HG03175 (cell line): Measurements from ENCODE around the gene BABAM2.

ENCODE experiments used
- ATAC-seq: cut with Tn5 transposase; IDR thresholded peaks from one replicate; pipeline ENCODE4 v1.9.1; 2021; ENCODE audit warnings: mild to moderate bottlenecking, moderate library complexity; ENCODE audit not compliant: unreplicated experiment

The BABAM2 gene

DNA sequence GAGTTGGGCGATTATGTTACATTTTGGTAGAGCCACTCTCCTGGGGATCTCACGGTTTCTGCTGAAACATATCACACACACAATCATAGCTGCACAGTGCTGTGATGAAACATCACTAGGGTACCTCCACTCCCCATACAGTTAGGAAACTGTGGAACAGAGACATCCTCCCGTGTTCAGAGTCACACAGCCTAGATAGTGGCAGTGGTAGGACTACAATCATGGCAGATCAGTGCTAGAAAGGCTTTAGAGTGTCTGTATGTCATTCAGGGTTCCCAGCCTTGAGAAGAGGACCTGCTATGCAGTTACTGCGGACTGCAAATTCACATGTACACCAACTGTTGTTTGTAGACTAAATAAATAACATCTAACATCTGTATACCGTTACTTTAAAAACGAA lies 291.8 kb downstream of the BABAM2 start:
- no peak for ATAC-seq

DNA sequence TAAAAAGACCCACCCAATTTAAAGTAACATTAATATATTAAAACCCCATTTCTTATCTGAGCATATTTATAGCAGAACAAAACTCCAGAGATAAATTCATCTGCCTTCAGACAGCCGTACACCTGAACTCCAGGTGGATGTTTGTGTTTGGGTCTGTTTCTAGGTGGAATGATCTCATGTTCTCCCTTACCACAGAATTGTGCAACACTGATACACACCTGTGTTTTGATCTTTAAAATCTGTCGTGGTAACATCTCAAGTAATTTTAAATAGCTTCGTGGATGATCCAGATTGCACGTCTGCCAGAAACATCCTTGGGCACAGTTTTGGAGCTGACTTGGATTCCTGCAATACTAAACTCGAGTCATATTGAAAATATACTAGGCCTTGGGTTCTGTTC lies 294.6 kb downstream of the BABAM2 start:
- no peak for ATAC-seq

DNA sequence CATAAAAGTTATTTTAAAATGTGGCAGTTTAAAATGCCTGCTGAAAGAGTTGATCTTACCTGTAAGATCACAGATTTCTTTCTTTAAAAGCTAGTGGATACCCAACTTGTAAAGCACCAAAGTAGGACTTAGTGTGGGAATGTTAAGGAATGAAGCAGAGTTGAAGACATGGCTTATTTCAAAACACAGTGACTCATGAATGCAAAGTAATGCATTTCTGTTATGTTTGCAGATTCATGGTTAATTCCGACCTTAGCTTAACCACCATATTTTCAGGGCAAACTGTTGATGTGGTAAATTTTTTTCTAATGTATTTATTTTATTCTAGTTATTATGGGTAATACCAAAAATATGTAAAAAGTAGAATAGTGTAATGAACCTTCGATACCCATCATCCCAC lies 295.4 kb downstream of the BABAM2 start:
- ATAC-seq, result no peak

DNA sequence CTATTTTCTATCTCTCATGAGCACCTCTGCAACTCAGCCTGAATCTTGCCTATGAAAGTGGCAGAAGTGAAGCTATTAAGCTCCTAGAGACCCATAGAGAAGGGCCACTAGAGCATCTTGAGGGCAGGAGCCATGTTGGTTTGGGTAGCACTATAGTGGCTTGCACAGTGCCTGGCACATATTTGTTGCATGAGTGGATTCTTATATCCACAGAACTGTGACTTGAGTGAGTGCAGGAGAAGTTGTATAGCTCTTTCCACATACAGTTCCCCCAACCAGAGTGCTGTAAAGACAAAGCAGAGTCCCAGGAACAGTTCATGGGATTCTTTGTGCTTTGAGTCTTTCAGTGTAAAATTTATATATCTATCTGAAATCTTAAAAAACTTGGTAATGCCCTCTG lies 296.7 kb downstream of the BABAM2 start:
- ATAC-seq, result no peak

DNA sequence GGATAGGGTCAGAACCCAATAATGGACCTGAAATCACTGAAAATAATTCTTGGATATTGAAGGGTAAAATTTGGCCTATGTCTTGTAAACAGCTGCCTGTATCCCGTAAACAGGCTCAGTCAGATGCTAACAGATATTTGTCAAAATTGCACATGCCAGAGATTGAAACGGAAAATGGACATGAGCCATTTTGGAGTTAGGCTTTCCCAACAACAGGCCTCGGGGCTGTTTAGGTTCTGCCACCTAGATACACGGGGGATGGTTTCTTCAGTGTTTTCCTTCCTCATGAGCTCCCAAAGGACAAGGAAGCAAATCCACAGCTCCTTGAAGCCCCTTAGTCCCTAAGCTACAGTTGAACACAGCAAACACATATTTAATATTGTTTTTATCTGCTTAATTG lies 297.9 kb downstream of the BABAM2 start:
- ATAC-seq, result no peak

DNA sequence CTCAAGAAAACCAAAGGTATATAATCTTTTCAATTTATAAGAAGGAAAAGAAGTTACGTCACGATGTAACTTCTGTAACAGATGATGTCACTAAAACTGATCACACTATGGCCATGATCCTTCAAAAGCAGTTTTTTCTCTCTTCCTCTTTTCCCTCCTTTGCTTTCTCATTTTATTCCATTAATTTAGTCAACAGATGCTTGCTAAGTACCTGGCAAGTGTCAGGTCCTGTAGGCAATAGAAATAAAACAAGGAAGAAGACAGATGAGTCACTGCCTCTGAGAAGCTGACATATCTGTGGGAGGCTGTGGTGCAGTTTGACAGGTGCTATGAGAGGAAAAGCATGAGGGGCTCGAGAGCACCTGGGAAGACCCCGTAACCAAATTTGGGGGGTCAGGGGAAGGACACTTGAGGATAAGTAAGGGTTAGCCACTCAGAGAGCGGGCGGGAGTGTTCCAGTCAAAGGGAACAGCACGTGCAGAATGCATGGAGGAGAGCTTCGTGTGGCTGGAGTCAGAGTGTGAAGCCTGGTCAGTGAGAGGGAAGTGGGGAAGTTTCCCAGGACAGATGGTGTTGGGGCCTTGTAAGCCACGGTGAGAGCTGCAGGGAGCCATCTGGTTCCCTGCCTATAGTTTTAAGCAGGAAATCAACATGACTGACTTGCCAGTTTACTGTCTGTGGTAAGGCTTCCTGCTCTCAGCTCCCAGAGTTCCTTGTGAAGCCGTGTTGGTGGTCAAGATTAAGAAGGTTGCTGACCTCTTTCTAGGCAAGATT lies 303.3 kb downstream of the BABAM2 start:
- ATAC-seq, result no peak

DNA sequence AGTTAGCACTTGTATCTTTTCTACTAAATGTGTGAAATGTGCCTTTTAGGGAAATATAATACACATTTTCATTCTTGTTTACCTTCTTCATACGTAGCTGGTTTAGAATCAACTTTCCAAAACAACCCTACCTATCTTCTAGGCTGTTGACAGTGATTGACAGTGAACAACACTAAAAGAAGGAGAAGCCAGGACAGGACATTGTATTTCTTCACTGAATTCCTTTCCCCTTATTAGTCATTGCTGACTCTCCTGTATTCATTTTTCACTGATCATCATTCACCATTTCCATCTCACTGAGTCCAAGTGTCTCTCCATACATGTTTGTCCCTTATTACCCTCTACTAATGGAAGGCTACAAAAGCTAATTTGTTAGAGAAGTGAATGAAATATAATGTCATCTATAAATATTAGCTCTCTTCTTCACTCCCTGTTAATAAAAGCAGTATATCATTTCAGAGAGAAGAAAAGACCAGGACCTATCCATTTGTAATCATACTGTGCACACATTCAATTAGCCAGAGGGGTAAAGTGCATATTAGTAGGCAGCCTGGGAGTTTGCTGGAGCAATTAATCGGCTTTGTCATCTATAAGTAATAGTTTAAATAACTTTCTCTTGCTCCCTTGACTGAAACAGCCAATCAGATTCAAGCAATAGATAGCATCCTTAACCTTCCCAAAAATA lies 309.6 kb downstream of the BABAM2 start:
- no peak for ATAC-seq

DNA sequence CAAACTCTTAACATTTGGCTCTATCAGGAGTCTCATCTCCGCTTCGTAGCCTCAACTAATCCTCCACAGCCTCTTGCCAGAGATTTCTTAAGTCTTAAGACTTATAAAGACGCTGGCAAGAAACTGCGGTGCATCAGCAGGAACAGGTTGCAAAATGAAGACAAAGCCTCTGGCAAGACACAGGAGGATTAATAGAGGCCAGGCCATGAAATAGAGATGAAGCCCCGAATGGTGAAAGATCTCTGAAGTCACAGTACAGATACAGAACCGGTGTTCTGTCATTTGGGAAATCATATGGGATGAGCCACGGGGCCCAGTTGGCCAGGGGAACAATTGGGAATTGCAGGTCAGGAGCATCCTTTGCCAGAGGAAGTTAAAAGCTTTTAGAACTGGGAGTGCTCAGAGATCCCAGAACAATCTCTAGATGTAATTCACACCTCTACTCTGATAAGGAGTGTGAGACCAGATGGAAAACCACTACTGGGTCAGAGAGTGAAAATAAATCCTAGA lies 311.2 kb downstream of the BABAM2 start:
- no peak for ATAC-seq

DNA sequence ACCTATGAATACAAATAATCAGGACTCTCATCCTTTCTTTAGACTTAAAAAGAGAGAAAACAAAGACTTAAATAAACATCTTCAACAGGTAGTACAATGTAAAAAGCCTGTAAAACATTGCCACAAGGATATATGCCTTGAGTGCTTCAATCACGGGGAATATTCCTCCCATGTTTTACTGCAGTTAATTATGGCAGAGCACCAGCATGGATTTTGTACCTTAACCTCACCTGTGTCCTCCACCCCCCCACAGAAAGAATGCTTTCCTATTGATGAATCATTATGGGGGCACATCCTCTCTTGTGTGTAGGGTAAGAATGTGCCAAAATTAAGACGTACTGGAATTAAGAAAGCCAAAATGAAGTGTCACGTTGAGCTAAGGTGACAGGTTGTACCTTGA lies 312.2 kb downstream of the BABAM2 start:
- no peak for ATAC-seq

DNA sequence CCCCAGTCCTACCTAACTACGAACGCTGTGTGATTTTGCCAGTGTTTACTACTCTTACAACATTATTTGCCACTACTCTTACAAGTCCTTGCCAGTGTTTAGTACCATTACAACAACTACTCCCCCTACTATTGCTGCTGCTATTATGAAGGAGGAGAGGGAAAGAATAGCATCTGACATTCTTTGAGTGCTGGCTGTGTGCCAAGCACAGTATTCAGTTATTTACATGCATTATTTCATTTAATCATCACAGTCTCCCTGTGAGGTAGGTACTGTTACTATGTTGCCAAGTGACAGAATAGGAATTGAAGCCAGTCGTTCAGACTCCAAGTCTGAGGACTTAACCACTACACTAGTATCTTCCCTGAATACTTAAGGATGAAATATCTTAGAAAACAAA lies 316.2 kb downstream of the BABAM2 start:
- ATAC-seq, result no peak

DNA sequence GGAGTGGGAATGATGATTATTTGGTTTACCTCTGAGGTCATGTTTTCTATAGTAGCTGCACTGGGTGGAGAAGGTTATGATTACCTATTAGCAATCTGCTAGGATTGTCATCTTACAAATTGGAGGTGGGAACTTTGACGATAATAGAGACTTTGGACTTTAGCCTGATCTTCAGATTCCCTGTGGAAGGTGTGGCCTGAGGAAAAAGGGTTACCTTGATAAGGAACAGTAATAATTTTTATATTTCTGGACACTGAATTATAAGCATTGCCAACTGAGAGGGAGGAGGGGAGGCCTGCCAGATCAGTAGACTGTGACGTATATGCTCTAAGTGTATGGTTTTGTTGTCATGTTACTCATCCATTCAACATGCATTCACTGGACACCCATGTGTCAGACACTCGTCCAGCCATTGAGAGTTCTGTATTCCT lies 318.7 kb downstream of the BABAM2 start:
- ATAC-seq, result no peak

DNA sequence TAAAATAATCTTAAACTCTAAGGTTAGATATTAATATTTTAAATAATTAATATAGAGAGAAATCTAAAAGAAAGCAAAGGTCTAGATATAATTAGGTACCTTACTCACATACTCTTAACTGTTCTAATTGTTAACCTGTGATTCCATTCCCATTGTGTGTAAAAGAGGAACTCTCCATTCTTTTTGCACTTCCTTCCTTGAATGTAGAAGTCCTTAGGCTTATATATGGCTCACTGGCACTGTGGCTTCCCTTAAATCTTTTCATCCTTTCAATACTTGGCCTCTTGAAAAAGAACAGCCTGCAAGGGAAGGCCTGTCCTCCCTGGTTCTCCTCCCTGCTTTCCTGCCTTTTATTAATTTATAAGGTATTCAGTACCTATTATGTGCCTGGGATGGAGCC lies 319.3 kb downstream of the BABAM2 start:
- no peak for ATAC-seq

DNA sequence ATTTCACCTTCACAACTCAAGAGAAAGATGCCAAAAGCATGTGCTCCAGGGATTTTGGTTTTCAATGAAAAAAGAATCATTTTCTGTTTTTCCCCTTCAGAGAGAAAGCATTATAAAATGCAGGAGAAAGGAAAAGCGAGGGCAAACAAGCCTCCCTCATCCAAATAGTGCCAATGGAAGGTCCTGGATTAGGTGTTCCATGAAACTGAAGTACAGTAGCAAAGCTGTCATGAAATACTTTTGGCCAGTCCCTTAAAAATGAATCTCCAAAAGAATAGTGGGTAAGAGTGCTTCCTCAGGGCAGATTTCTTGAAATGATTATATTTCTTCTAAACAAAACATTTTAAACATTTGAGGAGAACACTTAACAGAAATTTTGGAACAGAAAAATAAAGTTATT lies 320.0 kb downstream of the BABAM2 start:
- ATAC-seq, result no peak

DNA sequence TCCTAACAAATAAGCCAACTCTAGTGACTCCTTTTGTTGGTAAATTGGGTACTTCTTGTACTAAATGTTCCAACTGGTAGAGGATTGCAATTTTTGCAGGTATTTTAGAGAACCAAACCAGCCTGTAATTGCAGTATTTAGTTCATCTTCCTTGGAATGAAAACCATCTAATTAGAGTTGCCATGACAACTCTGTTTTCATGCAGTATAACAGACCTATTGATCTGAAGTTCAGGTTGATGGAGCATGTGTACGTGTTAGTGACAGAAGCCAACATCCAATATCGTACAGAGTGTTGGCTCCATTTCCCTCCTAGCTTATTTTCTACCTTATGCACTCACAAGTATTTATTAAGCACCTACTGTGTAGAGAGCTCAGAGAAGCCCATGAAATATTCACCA lies 325.8 kb downstream of the BABAM2 start:
- no peak for ATAC-seq

DNA sequence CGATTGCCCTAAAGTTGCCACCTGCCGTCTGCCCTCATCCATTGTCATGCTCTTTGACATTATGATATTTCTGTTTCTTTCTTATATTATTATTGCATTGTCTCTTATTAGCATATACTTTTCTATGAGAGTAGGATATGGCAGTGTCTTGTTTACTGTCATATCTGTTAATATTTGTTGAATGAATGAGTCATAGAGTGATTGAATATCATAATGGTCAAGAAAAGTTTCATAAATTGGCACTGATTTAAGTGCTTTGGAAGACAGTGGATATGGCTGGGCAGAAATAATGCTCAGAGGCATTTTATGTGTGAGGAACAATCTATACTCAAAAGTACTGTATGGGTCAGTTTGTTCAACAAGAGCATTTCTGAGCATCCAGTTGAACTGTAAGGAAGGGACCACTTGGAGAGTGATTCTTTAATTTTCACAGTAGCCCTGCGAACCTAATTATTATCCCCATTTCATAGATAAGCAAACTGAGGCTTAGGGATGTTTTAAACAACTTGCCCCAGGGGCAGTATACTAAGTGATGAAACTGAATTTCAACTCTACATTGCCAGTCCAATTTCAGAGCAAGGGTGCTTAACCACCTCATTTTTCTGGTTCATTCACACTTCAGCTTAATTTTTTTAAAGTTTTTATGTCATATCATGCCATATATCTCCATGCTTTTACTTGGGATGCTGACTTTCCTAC lies 326.7 kb downstream of the BABAM2 start:
- ATAC-seq, result no peak

DNA sequence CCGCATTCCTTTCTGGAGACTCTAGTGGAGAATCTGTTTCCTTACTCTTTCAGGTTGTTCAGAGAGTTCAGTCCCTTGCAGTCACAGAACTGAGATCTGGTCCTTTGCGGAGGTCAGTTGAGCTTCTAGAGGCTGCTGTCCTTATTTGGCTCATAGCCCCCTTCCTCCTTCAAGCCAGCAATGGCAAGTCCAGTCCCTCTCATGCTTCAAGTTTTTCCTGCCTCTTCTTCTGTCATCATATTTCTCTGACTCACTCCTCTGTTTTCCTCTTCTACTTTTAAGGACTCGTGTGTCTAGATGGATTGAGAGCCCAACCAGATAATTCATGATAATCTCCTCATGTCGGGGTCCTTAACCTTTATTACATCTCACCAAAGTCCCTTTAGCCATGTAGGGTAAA lies 328.6 kb downstream of the BABAM2 start:
- ATAC-seq, result no peak

DNA sequence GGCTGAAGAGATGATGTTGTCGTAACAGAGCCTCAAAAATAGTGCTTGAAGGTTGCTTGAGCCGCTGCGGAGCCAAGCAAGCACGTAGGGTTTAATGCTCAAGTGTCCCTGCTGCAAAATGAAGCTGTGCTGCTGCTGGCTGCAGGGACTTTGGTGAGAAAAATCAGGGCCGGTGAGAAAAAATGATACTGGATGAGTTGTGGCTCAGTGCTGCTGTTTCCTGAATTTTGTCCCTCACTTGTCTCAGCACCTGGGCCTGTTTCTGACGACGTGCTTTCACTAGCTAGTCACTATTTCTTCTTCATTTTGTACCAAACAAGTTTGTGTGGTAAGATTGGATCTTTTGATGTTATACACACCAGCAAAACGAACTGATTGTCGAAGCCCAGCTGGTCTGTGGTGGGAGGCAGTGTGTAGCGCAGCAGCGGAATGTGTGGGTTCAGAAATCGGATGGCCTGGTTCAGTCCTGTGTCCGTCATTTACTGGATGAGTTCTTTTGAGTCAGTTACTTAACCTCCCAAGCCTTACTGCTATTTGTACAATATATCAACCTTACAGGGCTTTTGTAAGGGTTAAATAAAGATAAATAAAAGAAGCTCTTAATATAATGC lies 329.3 kb downstream of the BABAM2 start:
- ATAC-seq, result no peak

DNA sequence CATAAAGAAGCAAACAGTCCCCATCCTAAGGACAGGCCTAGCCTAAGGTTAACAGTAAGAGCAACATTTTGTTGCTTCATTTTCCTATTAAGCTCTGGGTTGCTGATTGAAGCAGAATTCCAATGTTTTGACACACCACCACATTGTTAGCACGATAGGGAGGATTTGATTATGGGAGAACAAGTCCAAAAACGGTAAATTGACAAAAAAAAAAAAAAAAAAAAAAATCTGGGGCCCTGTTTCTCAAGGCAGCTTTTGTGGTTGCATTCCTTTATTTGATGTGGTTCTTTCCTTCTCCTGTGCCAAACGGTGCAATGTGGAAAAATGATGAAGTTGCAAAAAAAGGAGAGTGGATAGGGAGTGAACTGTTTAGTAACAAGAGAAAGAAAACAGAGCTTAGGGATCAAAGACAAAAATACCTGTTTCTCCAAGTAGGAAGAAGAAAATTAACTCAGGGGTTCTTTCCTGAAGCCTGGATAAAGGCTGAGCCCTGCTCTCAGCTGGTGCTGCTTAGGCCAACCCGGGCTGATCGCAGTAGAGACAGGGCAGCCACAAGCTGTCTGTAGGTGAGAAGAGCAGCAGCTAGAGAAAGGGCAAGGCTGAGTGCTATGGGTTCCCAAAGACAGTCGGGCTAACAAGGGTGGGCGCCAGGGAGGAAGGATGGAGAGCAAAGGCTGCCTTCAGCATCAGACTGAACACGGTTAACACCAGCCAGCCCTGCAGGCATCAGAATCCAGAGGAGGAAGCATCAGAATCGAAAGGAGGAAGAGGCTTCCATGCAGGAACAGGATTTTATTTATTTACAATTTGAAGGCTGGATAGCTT lies 334.3 kb downstream of the BABAM2 start:
- ATAC-seq, result no peak

DNA sequence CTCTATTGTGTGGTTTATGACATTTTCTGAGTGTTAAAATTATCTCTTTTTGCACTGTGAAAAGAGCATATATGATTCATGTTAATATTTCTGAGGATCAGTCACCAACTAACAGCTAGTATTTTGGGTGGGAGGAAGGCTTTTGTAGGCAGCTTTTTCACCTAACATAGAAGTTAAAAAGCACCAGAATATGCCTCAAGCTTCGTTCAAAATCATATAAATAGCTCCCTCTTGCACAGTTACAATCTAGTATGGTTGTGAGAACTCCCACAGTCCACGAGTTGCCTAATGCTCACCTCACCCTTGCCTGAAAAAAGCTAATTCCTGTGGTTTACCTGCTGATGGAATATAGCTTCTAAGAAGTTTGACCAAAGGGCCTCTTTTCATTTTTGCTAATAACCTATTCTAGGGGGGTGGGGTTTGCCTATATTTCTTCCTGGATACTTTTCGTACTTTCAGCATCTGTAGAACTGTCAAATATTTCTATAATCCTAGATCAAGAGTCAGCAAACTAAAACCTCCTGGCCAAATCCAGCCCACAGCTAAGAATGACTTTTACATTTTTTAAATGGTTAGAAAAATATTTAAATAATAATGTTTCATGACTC lies 335.0 kb downstream of the BABAM2 start:
- ATAC-seq, result no peak

DNA sequence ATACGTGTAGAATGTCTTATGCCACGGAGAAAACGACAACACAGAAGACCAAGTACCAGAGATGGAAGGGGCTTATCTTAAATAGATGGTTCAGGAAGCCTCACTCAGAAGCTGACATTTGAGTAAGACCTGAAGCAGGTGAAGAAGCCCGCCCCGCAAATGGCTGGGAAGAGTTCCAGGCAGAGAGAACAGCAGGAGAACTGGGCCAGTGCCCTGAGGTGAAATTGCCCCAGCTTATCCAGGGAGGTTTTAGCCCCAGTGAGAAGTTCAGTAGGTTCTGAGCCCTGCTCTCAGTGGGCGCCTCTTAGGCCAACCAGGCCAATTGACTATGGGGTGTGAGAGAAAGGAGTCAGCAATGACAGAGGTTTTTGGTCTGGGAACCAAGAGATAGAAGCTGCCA lies 336.0 kb downstream of the BABAM2 start:
- ATAC-seq, result no peak
